Renal cortex interstitium (tissue), 11 donors: ENCODE results near the gene PPM1H. TPM values are rescaled to one million over a fixed set of nuclear protein-coding genes. Genes with fewer than 3 reads are reported as not detected.

Experiments
- DNase-seq, 11 donors: peaks; one replicate each; pipeline ENCODE4 v3.0.0-alpha.2; 2013; ENCODE audit warnings: low read depth in 9 of 11, low spot score in 4 of 11; ENCODE audit errors: extremely low read depth in 1 of 11
- polyA plus RNA-seq, 3 donors: library from polyadenylated mRNA; unstranded; fragments of 120-200 nt; gene quantifications; one replicate each; pipeline ENCODE4 v1.2.1, GENCODE V29; 2013; ENCODE audit not compliant: insufficient read length in 3 of 3

PPM1H gene
- polyA plus RNA-seq, 3 donors: 26.9 to 30.2 (median 27.1) TPM

DNA sequence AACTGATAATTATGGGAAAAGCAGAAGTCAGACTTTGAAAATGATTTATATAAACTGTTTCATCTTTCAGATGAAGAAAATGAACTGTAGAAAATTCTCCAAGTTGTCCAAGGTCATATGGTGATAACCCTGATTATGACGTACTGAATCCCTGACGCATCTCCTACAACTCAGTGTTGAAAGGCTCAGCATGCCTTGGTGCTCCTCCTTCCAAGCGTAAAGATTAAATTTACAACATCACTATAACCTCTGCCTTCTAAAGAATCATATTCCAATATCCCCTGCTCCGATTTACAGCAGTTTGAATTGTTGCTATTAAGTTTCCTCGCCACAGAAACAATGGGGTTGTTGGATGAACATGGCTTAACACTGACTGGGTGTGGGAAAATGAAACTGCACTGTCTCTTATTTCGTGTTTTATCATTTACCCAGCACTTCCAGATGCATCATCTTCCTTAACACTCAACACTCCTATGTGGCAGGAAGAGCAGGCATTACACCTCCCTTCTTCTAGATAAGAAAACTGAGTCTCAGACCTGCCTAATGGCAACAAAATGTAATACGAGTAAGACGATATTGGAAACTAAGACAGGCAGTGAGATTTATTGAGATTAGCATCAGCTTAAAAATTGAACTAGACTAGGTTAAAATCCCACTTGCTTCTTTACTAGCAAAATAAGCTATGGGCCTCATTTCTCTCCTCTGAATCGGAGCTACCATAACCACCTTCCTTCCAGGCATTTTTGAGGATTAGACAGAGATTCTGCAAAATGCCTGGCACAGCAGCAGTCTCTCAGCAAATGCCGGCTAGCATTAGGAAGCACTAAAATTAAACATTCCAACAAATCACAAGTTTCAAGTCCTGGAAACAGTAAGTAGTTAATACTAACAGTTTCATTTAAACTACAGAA is 74.2 kb downstream of the PPM1H start:
- no peak for DNase-seq

DNA sequence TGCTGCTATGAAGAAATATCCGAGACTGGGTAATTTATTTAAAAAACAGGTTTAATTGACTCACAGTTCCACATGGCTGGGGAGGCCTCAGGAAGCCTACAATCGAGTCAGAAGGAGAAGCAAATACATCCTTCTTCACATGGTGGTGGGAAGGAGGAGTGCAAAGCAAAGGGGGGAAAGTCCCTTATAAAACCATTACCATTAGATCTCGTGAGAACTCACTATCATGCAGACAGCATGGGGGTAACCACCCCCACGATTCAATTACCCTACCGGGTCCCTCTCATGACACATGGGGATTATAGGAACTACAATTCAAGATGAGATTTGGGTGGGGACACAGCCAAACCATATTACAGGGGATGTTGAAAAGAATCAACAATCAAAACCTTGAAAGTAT is 74.9 kb downstream of the PPM1H start:
- DNase-seq: no peak

DNA sequence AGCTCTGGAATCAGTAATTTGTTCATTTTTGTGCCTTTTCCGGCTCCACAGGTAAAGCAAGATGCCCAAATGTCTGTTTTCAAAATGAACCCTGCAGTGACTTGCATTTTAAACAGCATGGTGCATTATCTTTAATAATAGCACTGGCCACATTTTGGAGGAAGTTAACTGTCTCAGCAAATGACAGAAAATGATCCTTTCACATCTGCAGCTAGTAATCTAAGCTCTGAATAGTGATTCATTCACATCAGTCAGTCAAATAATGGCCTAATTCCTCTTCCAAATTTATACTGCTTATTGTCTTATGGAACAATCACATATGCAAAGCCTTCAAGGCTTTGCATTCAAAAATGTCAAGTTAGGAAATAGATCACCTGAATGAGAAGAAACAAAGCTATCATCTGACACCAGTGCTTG is 75.6 kb downstream of the PPM1H start:
- DNase-seq: no peak

DNA sequence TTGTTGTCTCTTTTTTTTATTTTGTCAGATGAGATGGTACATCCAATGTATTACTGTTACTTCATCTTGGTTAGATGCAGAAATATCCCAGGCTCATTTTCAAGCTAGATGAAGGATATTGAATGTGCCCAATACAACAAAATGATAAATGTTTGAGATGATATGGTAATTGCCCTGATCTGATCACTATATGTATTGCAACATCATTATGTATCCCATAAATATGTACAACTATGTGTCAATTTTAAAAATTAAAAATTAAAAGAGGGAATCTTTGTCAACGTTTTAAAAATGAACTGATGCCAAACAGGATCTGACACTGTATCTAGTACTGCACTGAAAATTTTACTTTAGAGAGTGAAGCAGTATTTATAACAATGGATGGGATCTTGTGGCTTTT is 78.5 kb downstream of the PPM1H start:
- DNase-seq: no peak

DNA sequence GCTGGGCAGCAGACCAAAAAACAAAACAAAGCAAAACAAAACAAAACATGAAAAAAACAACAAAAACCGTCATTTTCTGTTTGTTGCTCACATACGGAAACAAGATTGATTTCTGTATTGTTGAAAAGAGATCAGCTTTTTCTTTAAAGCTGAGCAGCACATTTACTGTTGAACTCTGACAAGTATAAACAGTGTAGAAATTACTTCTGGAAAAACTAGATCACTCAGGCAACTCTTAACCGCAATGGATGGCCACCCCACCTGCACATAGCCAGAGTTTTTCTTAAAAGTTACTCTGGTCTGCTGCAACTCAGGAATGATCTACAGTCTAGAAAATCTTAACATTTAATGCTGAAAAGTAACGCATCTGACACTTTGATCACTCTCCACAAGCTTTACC is 80.9 kb downstream of the PPM1H start:
- DNase-seq: no peak

DNA sequence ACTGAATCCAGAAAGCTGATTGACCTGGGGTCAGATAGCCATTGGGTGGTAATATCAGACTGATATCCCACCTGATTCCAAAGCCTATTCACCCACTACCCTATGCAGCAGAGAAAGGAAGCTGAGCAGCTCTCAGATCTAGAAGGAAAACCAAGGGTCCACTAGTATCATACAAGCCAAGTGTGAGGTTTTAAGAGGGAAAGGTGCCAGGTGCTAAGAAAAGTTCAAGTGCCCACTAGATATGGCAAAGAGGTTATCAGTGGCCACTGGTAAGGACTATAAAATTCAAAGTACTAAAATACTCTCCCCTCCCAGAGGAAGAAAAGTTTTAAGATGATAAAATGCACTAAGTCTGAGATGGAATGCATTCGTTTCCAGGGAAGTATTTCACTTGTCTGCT is 85.6 kb downstream of the PPM1H start:
- no peak for DNase-seq

DNA sequence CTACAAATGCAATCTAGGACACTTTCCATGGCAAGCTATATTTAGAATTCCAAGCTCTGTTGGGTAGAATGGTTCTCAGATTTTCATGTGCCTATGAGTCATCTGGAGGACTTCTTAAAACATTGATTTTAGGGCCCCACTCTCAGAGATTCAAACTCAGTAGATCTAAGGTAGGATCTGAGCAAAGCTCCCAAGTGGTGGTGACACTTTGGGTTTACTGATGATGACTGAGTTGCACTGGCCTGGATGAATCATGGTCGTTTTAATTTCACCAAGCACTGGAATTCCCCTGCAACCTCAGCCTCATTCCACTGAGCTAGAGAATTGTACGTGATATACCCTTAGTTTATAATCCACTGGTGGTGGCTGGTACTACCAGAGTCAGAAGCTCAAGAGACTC is 86.5 kb downstream of the PPM1H start:
- DNase-seq: no peak

DNA sequence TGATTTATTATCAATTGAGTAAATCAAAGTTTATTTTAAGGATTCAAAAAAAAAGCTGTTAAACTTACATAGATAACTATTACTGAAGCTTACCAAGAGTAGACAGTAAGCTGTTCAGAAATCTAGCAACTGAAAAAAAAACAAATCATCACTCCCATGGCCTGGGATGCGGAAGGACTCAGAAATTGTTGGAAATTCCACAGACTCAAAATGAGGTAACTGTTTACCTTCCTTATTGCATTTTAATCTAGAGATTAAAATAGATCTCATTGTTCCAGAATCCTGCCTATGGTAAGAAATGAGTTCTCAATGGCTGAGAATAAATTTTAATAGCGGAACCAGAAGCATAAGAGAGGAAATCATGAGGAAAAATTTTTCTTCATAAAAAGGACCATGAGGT is 87.2 kb downstream of the PPM1H start:
- no peak for DNase-seq

DNA sequence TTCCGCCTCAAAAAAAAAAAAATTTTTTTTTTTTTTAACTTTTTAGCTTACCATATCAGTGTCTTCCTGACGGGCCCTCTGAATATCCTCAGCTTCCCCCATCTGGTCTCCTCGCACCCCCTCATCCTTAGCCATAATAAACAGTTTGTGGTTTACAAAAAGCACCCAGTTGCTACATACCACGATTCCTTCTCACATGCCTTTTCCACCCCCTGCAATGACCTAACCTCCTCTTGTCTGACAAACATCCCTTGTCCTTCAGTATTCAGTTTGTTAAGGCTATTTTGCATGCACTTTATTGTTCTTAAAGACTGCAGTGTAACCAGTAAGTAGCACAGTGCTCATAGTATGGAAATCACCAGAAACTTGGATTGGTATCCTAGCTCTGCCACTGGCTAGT is 88.5 kb downstream of the PPM1H start:
- no peak for DNase-seq

DNA sequence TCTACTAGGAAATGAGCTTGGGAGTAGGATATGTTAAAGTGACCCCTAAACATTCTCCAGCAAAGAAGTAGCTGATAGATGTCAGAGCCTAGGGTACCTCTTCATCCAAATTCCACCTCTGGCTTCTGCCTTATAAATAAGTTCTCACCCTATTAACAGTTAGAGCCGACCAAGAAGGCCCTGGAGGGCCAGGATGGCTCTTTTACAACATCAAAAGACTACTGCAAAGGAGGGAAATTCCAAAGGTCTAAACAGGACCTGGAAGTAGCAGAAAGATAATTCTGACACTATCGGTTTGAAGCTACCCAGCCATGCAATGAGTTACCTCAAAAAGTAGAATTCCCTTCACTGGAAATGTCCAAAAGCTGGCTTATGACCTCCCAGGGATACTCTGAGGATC is 90.0 kb downstream of the PPM1H start:
- no peak for DNase-seq

DNA sequence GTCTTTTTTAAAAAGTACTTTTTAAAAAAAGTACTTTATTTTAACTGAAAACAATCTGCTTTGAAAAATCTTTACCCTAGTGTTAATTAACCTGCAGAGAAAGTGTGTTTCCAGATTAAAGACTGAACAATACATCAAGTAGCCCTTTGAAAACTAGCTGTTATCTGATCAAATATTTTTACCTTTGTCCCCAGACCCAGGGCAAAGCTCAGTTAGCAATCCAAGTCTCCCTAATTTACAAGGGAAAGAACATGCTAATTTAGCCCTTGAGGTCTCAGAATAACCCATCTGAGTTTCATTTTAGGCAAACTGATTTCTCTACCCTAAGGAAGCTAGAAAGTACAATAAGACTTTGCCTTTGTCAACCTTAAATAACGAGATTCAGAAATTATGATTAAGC is 91.2 kb downstream of the PPM1H start:
- no peak for DNase-seq

DNA sequence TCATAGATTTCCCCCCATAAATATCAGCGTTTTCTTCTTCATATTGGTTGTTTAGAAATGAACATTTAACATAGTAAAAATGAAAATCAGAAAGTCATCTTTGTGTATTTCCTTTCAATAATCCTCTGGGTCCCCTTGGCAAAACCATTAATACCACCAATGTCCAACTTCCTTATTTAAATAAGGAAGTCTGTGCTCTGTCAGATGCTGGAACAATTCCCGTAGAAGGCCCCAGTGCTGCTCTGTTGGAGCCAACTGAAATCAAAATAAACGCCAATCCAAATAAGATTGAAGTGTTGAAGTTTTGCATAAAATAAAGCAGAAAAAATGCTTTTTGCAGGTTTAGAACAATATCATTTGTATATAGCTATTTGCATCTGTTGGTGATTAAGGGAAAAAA is 93.1 kb downstream of the PPM1H start:
- DNase-seq: no peak

DNA sequence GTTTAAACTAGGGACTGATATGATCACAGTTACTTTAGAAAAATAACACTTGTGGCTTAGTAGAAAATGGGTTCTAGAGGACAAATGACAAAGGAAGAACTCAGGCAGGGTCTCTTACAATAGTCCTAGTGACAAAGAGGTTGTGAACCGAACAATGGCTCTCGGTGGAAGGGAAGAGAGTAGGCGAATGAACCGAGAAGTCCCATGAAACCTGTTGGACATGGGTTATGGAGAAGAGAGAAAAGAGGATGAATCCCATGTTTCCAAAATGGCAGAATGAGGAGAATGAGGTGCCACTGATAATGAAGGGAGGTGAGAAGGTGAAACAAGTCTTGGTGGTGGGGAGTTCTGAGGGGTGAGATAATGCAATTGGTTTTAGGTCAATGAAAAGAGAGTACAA is 94.1 kb downstream of the PPM1H start:
- no peak for DNase-seq

DNA sequence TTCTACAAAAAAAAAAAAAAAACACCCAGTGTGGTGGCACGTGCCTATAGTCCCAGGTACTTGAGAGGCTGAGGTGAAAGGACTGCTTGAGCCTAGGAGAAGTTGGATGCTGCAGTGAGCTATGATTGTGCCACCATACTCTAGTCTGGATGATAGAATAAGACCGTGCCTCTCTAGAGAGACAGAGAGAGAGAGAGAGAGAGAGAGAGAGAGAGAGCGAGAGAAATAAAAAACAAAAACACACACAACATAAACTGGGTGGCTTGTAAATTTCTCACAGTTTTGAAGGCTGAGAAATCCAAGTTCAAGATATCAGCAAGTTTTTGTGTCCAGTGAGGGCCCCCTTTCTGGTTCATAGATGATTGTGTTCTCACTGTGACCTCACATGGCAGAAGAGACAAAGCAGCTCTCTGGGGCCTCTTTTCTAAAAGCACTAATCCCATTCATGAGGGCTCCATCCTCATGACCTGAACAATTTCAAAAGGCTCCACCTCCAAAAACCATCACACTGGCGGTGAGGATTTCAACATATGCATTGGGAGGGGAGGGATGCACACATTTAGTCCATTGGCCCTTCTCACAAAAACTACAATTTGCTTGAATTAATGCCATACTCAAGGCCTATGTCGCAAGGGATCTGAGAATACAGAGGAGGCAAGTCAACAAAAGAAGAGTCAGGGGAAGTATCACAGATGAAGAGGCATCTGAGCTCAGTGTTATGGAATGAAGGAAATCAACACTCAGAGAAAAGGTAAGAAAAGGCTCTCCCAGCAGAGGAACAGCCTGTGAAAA is 94.9 kb downstream of the PPM1H start:
- DNase-seq: no peak

DNA sequence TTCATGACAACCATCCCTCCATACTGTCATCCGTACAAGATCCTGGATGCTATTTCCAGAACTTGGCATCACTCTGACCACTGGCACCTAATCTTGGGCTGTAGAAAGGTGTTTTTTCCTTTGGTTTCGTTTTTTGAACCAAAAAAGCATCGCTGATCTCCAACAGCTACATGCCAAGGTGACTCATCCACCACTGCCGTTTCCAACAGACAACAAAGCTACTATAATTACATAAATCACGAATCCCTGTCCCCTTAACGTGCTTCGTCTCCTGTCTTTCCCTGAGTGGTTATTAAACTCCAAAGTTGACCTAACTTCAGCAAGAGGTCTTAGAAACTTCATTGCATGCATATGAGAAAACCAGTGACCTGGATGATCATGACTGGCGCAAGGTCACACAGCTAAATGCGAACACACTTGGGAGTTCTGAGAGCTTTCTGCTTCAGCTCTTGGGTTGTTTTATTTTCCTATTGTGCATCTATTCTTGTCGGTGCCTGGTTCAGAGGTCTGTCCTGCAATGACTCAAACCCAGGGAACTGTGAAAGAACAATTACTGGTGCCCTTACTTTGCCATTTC is 99.9 kb downstream of the PPM1H start:
- DNase-seq: no peak

DNA sequence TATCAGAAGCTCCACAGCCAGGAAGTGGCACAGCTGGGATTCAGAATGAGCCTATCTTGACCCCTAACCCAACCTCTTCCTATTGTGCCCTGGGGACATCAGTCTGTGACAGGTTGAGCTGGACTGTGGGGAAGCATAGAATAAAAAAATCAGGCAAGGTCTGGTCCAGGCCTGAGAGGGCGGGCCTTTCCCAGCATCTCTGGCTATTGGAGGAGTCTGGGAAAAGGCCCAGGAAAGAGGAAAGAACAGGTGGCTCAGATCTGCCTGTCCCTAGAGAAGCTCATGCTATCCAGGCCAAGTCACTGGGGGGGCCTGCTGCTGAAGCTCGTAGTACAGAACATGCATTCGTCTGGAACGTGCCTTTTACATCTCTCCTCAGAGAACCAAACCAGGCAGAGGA is 100.5 kb downstream of the PPM1H start:
- DNase-seq: no peak

DNA sequence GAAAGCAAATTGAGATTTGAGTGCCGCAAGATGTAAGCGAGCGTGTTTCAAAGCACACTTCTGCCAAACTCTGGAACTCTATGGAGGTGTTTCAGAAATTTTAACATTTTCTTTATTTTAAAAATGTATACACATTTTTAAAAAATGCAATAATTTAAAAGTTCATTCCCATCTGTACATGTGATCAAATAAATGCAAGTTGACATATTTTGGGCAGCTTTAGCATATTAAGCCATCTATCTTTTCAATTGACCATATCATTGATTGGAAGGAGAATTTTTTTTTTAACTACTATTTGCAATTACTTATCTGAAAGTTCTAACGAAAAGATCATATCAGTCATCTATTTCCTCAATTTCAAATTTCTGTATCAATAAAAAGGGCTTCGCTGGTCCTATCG is 101.3 kb downstream of the PPM1H start:
- DNase-seq: no peak

DNA sequence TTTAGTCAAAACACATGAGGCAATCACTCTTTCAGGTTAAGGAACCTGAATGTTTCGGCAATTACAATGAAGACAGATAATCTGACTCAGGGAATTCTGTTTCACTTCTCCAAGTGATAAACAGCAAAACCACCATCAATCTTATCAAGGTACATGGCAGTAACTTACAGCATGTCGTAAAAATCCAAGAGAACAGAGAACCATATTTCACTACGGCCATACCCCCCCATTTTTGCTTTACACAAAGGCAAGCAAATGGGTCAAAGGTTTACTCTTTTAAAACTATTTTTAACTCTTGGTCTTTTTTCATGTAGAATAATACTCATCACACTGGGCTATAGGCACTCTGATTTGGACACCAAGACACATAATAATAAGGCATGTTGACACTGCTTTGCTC is 102.4 kb downstream of the PPM1H start:
- no peak for DNase-seq

DNA sequence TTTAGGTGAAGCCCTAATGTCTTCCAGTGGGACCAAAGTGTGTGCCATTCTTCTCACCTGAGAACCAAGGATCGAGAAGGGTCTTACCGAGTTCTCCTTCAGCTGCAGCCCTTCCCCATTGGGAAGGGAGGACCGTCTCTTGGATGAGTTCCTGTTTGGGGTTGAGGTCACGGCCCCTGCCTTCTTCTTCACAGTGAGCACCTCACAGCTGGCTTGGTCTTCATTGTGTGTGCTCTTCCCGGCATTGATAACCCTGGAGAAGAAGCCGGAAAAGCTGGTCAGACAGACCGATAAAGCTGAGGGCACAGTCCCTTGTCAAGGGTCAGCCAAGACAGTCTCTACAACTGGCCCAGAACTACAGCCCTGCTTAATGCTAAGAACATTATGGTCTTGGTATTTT is 102.9 kb downstream of the PPM1H start:
- DNase-seq: no peak

DNA sequence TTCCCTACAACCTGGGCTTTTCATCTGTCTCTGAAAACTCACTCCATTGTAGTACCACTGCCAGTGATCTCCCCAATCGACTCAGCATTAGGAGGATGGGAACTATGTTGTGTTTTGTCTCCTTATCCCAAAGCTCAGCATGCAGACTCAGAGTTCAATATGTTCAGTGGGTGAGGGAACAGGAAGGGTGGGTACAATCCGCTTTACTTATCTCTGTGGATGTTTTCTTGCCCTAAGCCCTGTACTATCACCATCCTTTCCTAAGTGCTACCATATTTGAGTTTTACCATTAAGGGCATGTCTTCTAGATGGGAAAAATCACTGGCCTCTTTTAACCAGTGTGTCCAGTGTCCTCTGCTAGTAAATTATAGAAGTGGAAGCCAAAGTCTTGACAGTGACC is 107.1 kb downstream of the PPM1H start:
- no peak for DNase-seq
